ENCODE measurements around the gene STX18. TPM values are rescaled to one million over a fixed set of nuclear protein-coding genes. Genes with fewer than 3 reads are reported as not detected.

STX18 gene
- total RNA-seq, result 10 to 100 TPM; 25.8 to 27.9 TPM

GRCh38 chr4:4541661-4542570 is at the start of gene STX18:
Gene STX18 (minus strand): TSS chr4:4542048. CDS start chr4:4541964, 84 bp downstream.
- Mint-ChIP-seq H3K27me3 (no peaks in the 10 kb centered on the region), H3K4me3 (peak within 1 kb of the TSS; percentile 89), H3K4me1 (peaks cover 42% of the 10 kb centered on the region), H3K27ac (peak within 1 kb of the TSS; percentile 96), H3K9me3 (no peaks in the 10 kb centered on the region), H3K36me3 (ENCODE audit: low read depth) (peaks cover 7% of the 10 kb centered on the region)
- ChIA-PET POLR2A (no interaction called here), CTCF (interaction anchor here (1.0 to 1.5 kb wide), 3 partner anchors 17 to 294 kb away, joined by 3 to 4 read pairs (median 4); partner anchors contain the start of gene TMEM128)
- DNase-seq, result peak; percentile 86

- no peak for DNase-seq
- ChIA-PET CTCF (interaction anchor here (0.5 to 1.0 kb wide), 2 partner anchors 9 to 17 kb away, joined by 3 read pairs; no protein-coding TSS in a partner anchor), POLR2A (no interaction called here)
- Mint-ChIP-seq H3K9me3 (peaks cover 23% of the 10 kb centered on the region), H3K4me1 (no peaks in the 10 kb centered on the region), H3K27me3 (no peaks in the 10 kb centered on the region), H3K27ac (no peak overlapping the region), H3K4me3 (no peak overlapping the region), H3K36me3 (ENCODE audit: low read depth) (no peaks in the 10 kb centered on the region)
Measured at GRCh38 chr4:4591071-4591470, 49.2 kb upstream of the STX18 start.

DNA sequence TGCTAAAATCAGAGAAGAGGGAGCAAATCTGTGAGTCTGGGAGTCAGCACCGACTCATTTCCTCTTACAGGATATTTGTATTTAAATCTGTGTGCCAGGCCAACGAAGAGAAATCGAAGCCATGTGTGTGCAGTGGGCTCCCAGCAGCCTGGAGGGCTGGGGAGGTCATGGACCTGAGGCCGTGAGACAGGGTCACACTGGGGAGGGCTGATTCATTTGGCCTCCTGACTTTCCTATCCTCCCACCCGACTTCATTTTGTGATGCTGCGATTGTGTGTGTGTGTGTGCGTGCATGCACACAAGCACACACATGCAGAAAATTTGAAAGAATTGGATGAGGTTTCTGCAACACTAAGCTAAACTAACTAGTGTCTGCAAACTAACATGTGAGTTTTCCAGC is 48.7 kb upstream of the STX18 start:
- no peak overlapping the region for H3K4me3 Mint-ChIP-seq
- ChIA-PET POLR2A (no interaction called here), CTCF (no interaction called here)
- H3K9me3 Mint-ChIP-seq, result peaks cover 20% of the 10 kb centered on the region
- DNase-seq, result no peak
- H3K4me1 Mint-ChIP-seq, result no peaks in the 10 kb centered on the region
- H3K27ac Mint-ChIP-seq, result no peak overlapping the region
- peaks cover under 1% of the 10 kb centered on the region for H3K36me3 Mint-ChIP-seq (ENCODE audit: low read depth)
- H3K27me3 Mint-ChIP-seq, result no peaks in the 10 kb centered on the region

GRCh38 chr4:4585012-4585670 is 43.3 kb upstream of the STX18 start:
- ChIA-PET CTCF (no interaction called here), POLR2A (no interaction called here)
- no peaks in the 10 kb centered on the region for H3K27me3 Mint-ChIP-seq
- H3K27ac Mint-ChIP-seq, result no peak overlapping the region
- peaks cover 2% of the 10 kb centered on the region for H3K9me3 Mint-ChIP-seq
- H3K4me1 Mint-ChIP-seq, result no peaks in the 10 kb centered on the region
- no peak overlapping the region for H3K4me3 Mint-ChIP-seq
- peaks cover 4% of the 10 kb centered on the region for H3K36me3 Mint-ChIP-seq (ENCODE audit: low read depth)
- DNase-seq, result no peak

DNA sequence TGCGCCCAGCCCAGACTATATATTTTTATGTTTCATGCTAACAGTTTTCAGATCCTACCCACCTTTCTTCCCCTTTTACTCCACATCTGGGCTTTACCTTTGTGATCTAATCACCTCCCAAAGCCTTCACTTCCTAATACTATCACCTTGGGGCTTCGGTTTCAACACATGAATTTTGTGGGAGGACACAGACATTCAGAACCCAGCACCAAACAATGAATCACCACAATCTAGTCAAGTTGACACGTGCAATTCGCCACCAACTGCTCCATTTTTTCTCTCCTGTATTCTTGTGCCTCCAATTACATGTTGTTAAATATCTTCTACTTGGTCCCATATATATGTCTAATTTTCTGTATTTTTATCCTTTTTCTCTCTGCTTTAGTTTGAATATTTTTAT is 41.8 kb upstream of the STX18 start:
- Mint-ChIP-seq H3K27ac (no peak overlapping the region), H3K4me3 (no peak overlapping the region), H3K27me3 (no peaks in the 10 kb centered on the region), H3K4me1 (no peaks in the 10 kb centered on the region), H3K36me3 (ENCODE audit: low read depth) (peaks cover 4% of the 10 kb centered on the region), H3K9me3 (peaks cover 2% of the 10 kb centered on the region)
- CTCF ChIA-PET, result interaction anchor here (1.5 kb wide), 1 partner anchor 95 kb away, joined by 3 read pairs; no protein-coding TSS in a partner anchor
- POLR2A ChIA-PET, result no interaction called here
- no peak for DNase-seq

DNA sequence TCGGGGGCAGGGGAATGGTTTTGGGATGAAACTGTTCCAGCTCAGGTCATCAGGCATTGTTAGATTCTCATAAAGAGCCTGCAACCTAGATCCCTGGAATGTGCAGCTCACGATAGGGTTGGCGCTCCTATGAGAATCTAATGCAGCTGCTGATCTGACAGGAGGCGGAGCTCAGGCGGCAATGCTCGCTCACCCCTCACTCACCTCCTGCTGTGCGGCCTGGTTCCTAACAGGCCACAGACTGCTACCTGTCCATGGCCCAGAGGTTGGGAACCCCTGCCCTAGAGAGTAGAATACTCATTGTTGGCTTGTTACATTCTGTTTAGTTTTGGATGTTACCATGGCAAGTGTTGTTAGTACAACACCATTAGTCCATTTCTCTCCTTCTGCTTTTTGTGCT is 40.8 kb upstream of the STX18 start:
- Mint-ChIP-seq H3K4me1 (no peaks in the 10 kb centered on the region), H3K36me3 (ENCODE audit: low read depth) (peaks cover 4% of the 10 kb centered on the region), H3K27me3 (no peaks in the 10 kb centered on the region), H3K27ac (no peak overlapping the region), H3K9me3 (peaks cover 2% of the 10 kb centered on the region), H3K4me3 (no peak overlapping the region)
- ChIA-PET POLR2A (no interaction called here), CTCF (no interaction called here)
- no peak for DNase-seq

- no peak overlapping the region for H3K4me3 Mint-ChIP-seq
- no peak overlapping the region for H3K27ac Mint-ChIP-seq
- peaks cover 2% of the 10 kb centered on the region for H3K9me3 Mint-ChIP-seq
- ChIA-PET CTCF (no interaction called here), POLR2A (interaction anchor here (0.6 kb wide), 1 partner anchor 21 kb away, joined by 3 read pairs; no protein-coding TSS in a partner anchor)
- H3K4me1 Mint-ChIP-seq, result peaks cover 6% of the 10 kb centered on the region
- DNase-seq, result no peak
- H3K27me3 Mint-ChIP-seq, result peaks cover 4% of the 10 kb centered on the region
- H3K36me3 Mint-ChIP-seq (ENCODE audit: low read depth), result peaks cover 6% of the 10 kb centered on the region
Measured at GRCh38 chr4:4580494-4580893, 38.6 kb upstream of the STX18 start.

GRCh38 chr4:4578981-4579380 is 37.1 kb upstream of the STX18 start:
- Mint-ChIP-seq H3K36me3 (ENCODE audit: low read depth) (peaks cover 5% of the 10 kb centered on the region), H3K27ac (no peak overlapping the region), H3K4me1 (peaks cover 14% of the 10 kb centered on the region), H3K4me3 (no peak overlapping the region), H3K9me3 (peaks cover 2% of the 10 kb centered on the region), H3K27me3 (peaks cover 4% of the 10 kb centered on the region)
- DNase-seq, result no peak
- ChIA-PET POLR2A (interaction anchor here (0.6 kb wide), 1 partner anchor 66 kb away, joined by 9 read pairs; no protein-coding TSS in a partner anchor), CTCF (no interaction called here)

- no peak for DNase-seq
- H3K4me3 Mint-ChIP-seq, result no peak overlapping the region
- peaks cover 4% of the 10 kb centered on the region for H3K27me3 Mint-ChIP-seq
- ChIA-PET CTCF (no interaction called here), POLR2A (no interaction called here)
- H3K9me3 Mint-ChIP-seq, result no peaks in the 10 kb centered on the region
- no peak overlapping the region for H3K27ac Mint-ChIP-seq
- peaks cover 5% of the 10 kb centered on the region for H3K36me3 Mint-ChIP-seq (ENCODE audit: low read depth)
- H3K4me1 Mint-ChIP-seq, result peaks cover 14% of the 10 kb centered on the region
Measured at GRCh38 chr4:4577359-4577875, 35.6 kb upstream of the STX18 start.

DNA sequence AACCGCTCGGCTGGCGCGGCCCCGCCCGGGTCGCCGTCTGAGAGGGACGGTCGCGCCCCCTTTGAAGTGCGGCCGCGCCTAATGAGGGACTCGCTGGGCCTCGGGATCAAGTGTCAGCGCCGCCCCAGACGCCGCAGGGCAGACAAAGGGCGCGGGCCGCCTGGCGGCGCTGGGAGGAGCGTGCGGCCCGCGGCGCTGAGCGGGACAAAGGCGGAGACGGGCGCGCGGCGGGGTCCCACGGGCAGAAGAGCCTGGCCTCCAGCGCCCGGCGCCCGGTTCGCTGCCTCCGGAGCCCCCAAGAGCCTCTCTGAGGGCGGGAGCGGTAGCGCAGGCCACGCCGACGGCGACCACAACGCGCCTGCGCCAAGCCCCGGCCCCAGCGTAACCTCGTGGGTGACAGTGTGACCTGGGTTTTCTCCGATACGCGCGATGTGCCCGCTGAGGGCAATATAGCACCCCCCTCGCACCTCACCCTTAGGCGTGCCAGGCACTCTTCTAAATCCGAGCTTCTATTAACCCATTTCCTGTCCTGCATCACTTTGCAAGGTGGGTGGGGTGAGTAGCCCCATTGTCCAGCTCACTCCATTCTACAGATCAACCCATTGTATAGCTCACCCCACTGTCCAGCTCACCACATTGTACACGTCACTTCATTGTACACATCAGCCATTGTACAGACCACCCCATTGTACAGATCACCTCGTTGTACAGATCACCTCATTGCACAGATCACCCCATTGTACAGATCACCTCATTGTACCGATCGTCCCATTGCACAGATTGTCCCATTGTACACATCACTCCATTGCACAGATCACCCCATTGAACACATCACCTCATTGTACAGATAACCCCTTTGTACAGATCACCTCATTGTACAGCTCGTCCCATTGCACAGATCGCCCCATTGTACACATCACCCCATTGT is 33.7 kb upstream of the STX18 start:
- Mint-ChIP-seq H3K27me3 (peaks cover 4% of the 10 kb centered on the region), H3K4me3 (peak overlapping the region; percentile 74), H3K4me1 (peaks cover 14% of the 10 kb centered on the region), H3K9me3 (no peaks in the 10 kb centered on the region), H3K36me3 (ENCODE audit: low read depth) (peaks cover 5% of the 10 kb centered on the region), H3K27ac (no peak overlapping the region)
- ChIA-PET CTCF (interaction anchor here (0.6 to 1.8 kb wide), 3 partner anchors 19 to 51 kb away, joined by 4 to 7 read pairs (median 4); partner anchors contain the start of gene STX18), POLR2A (interaction anchor here (0.6 kb wide), 1 partner anchor 1606 kb away, joined by 3 read pairs; no protein-coding TSS in a partner anchor)
- DNase-seq, result peak; percentile 50

- Mint-ChIP-seq H3K27me3 (peaks cover 4% of the 10 kb centered on the region), H3K36me3 (ENCODE audit: low read depth) (peaks cover 5% of the 10 kb centered on the region), H3K9me3 (no peaks in the 10 kb centered on the region), H3K4me1 (peaks cover 14% of the 10 kb centered on the region), H3K27ac (no peak overlapping the region), H3K4me3 (peak overlapping the region; percentile 74)
- CTCF ChIA-PET, result interaction anchor here (0.7 to 1.8 kb wide), 4 partner anchors 16 to 143 kb away, joined by 3 to 7 read pairs (median 3); no protein-coding TSS in a partner anchor
- DNase-seq, result peak; percentile 27
- POLR2A ChIA-PET, result interaction anchor here (0.6 kb wide), 1 partner anchor 1607 kb away, joined by 3 read pairs; no protein-coding TSS in a partner anchor
Measured at GRCh38 chr4:4574792-4575191, 32.9 kb upstream of the STX18 start.

GRCh38 chr4:4574052-4574451 is 32.2 kb upstream of the STX18 start:
- peaks cover 5% of the 10 kb centered on the region for H3K36me3 Mint-ChIP-seq (ENCODE audit: low read depth)
- H3K9me3 Mint-ChIP-seq, result no peaks in the 10 kb centered on the region
- POLR2A ChIA-PET, result no interaction called here
- peak overlapping the region; percentile 74 for H3K4me3 Mint-ChIP-seq
- peaks cover 14% of the 10 kb centered on the region for H3K4me1 Mint-ChIP-seq
- peaks cover 4% of the 10 kb centered on the region for H3K27me3 Mint-ChIP-seq
- no peak for DNase-seq
- CTCF ChIA-PET, result interaction anchor here (0.7 to 1.5 kb wide), 3 partner anchors 17 to 142 kb away, joined by 3 read pairs; no protein-coding TSS in a partner anchor
- no peak overlapping the region for H3K27ac Mint-ChIP-seq
